IPS-18a (cell line): ENCODE measurements around the gene NDUFS3.
"Not testable (repeated sequence)": the region's sequence is repeated elsewhere in the genome, so short reads cannot be mapped to it uniquely, and the experiment has no call there.

Experiments used
- H3K27ac ChIP-seq: one replicate; pipeline ENCODE4 v1.5.1; 2013; ENCODE audit warnings: low read length
- H3K27me3 ChIP-seq: one replicate; pipeline ENCODE4 v1.6.1; 2013; ENCODE audit warnings: mild to moderate bottlenecking, low read length; ENCODE audit not compliant: control insufficient read depth, insufficient read depth
- H3K36me3 ChIP-seq: one replicate; pipeline ENCODE4 v1.6.1; 2013; ENCODE audit warnings: low read depth, low read length; ENCODE audit not compliant: control insufficient read depth
- H3K4me1 ChIP-seq: one replicate; pipeline ENCODE4 v1.6.1; 2013; ENCODE audit warnings: low read depth, low read length; ENCODE audit not compliant: control insufficient read depth
- H3K4me3 ChIP-seq: one replicate; pipeline ENCODE4 v1.5.1; 2013; ENCODE audit warnings: low read length
- H3K9ac ChIP-seq: one replicate; pipeline ENCODE4 v1.6.1; 2013; ENCODE audit warnings: mild to moderate bottlenecking, low read length, moderate library complexity
- H3K9me3 ChIP-seq: one replicate; pipeline ENCODE4 v1.6.1; 2013; ENCODE audit warnings: low read depth, low read length; ENCODE audit not compliant: control insufficient read depth

The NDUFS3 gene

GRCh38 chr11:47545298-47545697 lies 33.6 kb upstream of the NDUFS3 start:
- no peaks in the 10 kb centered on the region for H3K27me3 ChIP-seq
- no peak overlapping the region for H3K4me3 ChIP-seq
- H3K27ac ChIP-seq: no peak overlapping the region
- H3K36me3 ChIP-seq: no peaks in the 10 kb centered on the region
- no peak overlapping the region for H3K9ac ChIP-seq
- H3K9me3 ChIP-seq: no peaks in the 10 kb centered on the region
- H3K4me1 ChIP-seq: no peaks in the 10 kb centered on the region

DNA sequence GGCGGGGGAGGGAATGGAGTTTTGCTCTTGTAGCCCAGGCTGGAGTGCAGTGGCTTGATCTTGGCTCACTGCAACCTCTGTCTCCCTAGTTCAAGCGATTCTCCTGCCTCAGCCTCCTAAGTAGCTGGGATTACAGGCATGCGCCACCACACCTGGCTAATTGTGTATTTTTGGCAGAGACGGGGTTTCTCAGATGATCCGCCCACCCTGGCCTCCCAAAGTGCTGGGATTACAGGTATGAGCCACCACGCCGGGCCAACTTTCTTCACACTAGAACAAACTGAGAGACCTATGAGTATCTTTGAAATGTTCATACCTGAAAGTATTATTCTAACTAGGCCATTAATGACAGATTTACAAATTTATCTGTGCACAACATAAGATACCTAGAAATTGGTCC lies 32.6 kb upstream of the NDUFS3 start:
- H3K36me3 ChIP-seq, H3K9ac ChIP-seq, H3K4me1 ChIP-seq, H3K27ac ChIP-seq, H3K9me3 ChIP-seq, H3K4me3 ChIP-seq, H3K27me3 ChIP-seq: not testable (repeated sequence)

- Histone ChIP-seq H3K36me3 (peaks cover 4% of the 10 kb centered on the region), H3K27me3 (no peaks in the 10 kb centered on the region), H3K4me1 (peaks cover 15% of the 10 kb centered on the region), H3K9ac (no peak overlapping the region), H3K9me3 (no peaks in the 10 kb centered on the region), H3K27ac (no peak overlapping the region), H3K4me3 (peak overlapping the region; percentile 73)
Measured at GRCh38 chr11:47550288-47551047, 28.4 kb upstream of the NDUFS3 start.

- Histone ChIP-seq H3K27me3 (no peaks in the 10 kb centered on the region), H3K9me3 (no peaks in the 10 kb centered on the region), H3K4me3 (peak overlapping the region; percentile 73), H3K36me3 (peaks cover 4% of the 10 kb centered on the region), H3K27ac (no peak overlapping the region), H3K4me1 (peaks cover 15% of the 10 kb centered on the region), H3K9ac (no peak overlapping the region)
Measured at GRCh38 chr11:47551086-47551485, 27.8 kb upstream of the NDUFS3 start.

DNA sequence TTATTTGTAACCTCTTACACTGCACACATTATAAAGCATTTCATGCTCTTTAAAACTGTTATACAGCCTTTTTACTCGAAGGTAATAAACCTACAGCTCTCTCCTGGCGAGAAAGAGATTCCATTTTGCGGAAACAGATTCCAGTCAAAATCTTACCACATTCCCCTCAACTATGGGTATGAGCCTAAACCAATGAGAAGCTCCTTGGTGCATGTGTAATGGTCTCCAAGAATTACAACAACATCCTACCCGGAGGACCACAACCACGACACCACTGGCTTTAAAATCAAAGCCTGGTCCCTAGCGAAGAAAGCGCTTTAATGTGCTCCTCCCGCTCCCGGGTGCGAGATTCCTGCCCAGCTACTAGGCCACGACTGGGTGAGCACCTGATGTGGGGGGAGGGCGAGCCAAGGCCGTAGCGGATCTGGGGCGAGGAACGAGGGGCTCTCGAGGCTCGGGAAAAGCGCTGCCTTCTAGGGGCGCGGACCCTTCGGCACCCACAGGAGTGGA lies 26.8 kb upstream of the NDUFS3 start:
- Histone ChIP-seq H3K4me1 (peaks cover 15% of the 10 kb centered on the region), H3K4me3 (peak overlapping the region; percentile 73), H3K9ac (peak overlapping the region; percentile 88), H3K36me3 (peaks cover 4% of the 10 kb centered on the region), H3K9me3 (no peaks in the 10 kb centered on the region), H3K27ac (peak overlapping the region; percentile 32), H3K27me3 (no peaks in the 10 kb centered on the region)

GRCh38 chr11:47552566-47553405 lies 26.1 kb upstream of the NDUFS3 start, which contains the start of gene CELF1:
CELF1 (minus strand) TSS chr11:47553132; CDS start chr11:47499523, 53,609 bp downstream.
- Histone ChIP-seq H3K9ac (peak within 1 kb of the TSS; percentile 88), H3K9me3 (no peaks in the 10 kb centered on the region), H3K27ac (peak within 1 kb of the TSS; percentile 36), H3K36me3 (peaks cover 4% of the 10 kb centered on the region), H3K4me1 (peaks cover 15% of the 10 kb centered on the region), H3K27me3 (no peaks in the 10 kb centered on the region), H3K4me3 (peak within 1 kb of the TSS; percentile 73)

- H3K9ac ChIP-seq: peak overlapping the region; percentile 55
- H3K4me3 ChIP-seq: peak overlapping the region; percentile 73
- H3K36me3 ChIP-seq: peaks cover 4% of the 10 kb centered on the region
- H3K4me1 ChIP-seq: peaks cover 15% of the 10 kb centered on the region
- H3K27me3 ChIP-seq: no peaks in the 10 kb centered on the region
- H3K27ac ChIP-seq: peak overlapping the region; percentile 36
- no peaks in the 10 kb centered on the region for H3K9me3 ChIP-seq
Measured at GRCh38 chr11:47553406-47553743, 25.5 kb upstream of the NDUFS3 start.

- H3K4me3 ChIP-seq, H3K36me3 ChIP-seq, H3K27ac ChIP-seq: not testable (repeated sequence)
Measured at GRCh38 chr11:47557004-47557403, 21.9 kb upstream of the NDUFS3 start.

DNA sequence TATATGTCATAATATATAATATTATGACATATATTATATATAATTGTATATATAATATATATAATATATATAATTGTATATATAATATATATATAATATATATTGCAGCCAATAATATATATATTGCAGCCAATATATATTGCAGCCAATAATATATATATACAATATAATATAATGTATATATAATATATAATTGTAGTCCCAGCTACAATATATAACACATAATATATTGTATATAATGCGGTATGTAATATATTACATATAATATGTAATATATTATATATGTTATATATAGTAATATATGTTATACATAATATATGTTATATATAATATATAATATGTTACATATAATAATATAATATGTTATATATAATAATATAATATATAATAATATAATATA lies 20.2 kb upstream of the NDUFS3 start:
- Histone ChIP-seq H3K9me3 (no peaks in the 10 kb centered on the region), H3K27me3 (no peaks in the 10 kb centered on the region), H3K4me1 (peaks cover 6% of the 10 kb centered on the region), H3K4me3 (no peak overlapping the region), H3K27ac (no peak overlapping the region), H3K36me3 (no peaks in the 10 kb centered on the region), H3K9ac (no peak overlapping the region)

More at GRCh38 chr11:47557004-47557403, 21.9 kb upstream of the NDUFS3 start:
- H3K9me3 ChIP-seq, H3K9ac ChIP-seq, H3K4me1 ChIP-seq, H3K27me3 ChIP-seq: not testable (repeated sequence)

DNA sequence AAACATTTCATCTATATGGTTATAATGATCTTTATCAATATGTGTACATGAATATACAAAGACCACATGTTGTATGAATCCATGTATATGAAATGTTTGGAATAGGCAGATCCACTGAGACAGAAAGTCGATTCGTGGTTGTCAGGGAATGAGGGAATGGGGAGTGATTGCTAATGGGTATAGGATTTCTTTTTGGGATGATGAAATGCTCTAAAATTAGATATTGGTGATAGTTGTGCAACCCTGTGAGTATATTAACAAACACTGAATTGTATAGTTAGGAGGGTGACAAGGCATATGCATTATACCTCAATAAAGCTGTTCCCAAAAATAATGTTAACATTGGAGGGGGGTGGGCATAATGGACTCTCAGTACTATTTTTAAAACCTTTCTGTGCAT lies 18.4 kb upstream of the NDUFS3 start:
- no peak overlapping the region for H3K9ac ChIP-seq
- H3K36me3 ChIP-seq: no peaks in the 10 kb centered on the region
- no peak overlapping the region for H3K4me3 ChIP-seq
- no peak overlapping the region for H3K27ac ChIP-seq
- no peaks in the 10 kb centered on the region for H3K9me3 ChIP-seq
- H3K4me1 ChIP-seq: no peaks in the 10 kb centered on the region
- no peaks in the 10 kb centered on the region for H3K27me3 ChIP-seq

DNA sequence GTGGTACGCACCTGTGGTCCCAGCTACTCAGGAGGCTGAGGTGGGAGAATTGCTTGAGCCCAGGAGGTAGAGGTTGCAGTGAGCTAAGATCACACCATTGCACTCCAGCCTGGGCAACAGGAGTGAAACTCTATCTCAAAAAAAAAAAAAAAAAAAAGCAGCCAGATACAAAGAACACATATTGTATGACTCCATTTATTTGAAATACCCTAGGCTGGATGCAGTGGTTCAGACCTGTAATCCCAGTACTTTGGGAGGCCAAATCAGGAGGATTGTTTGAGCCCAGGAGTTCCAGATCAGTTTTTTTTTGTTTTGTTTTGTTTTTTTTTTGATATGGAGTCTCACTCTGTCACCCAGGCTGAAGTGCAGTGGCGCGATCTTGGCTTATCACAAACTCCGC lies 16.5 kb upstream of the NDUFS3 start:
- not testable (repeated sequence) for H3K27me3 ChIP-seq, H3K9ac ChIP-seq, H3K9me3 ChIP-seq, H3K4me1 ChIP-seq, H3K36me3 ChIP-seq, H3K27ac ChIP-seq, H3K4me3 ChIP-seq
